HL-60 (cell line): ENCODE results near the gene IL17A.

Experiments
- DNase-seq, 2 experiments: peaks; one replicate each; pipeline ENCODE4 v3.0.0-alpha.2; 2010 to 2020; ENCODE audit warnings: low read depth in 1 of 2, low spot score in 1 of 2
- H3K27ac ChIP-seq: fragments of 250-450 bp; sonication (Bioruptor Pico); replicated peaks from 2 replicates; pipeline ENCODE4 v1.5.1; 2020; ENCODE audit warnings: mild to moderate bottlenecking, moderate library complexity
- H3K27me3 ChIP-seq: fragments of 250-450 bp; sonication (Bioruptor Pico); 2 replicates; pipeline ENCODE4 v1.5.1; 2021; ENCODE audit warnings: mild to moderate bottlenecking, moderate library complexity; ENCODE audit not compliant: insufficient read depth, poor library complexity, severe bottlenecking
- H3K4me3 ChIP-seq: replicated peaks from 2 replicates; pipeline ENCODE4 v1.5.1; 2011; ENCODE audit warnings: mild to moderate bottlenecking, control low read depth, low read length; ENCODE audit not compliant: insufficient read depth
- GABPA ChIP-seq: IDR thresholded peaks from 2 replicates; pipeline ENCODE4 v1.6.1; 2012; ENCODE audit warnings: low read depth
- POLR2AphosphoS5 ChIP-seq: IDR thresholded peaks from 2 replicates; pipeline ENCODE4 v1.6.1; 2012; ENCODE audit warnings: low read depth
- SPI1 ChIP-seq: IDR thresholded peaks from 2 replicates; pipeline ENCODE4 v1.6.1; 2012; ENCODE audit warnings: low read depth, mild to moderate bottlenecking, borderline replicate concordance
- TF ChIP-seq, protein P1 (sequence below): IDR thresholded peaks from one replicate; pipeline ENCODE4 v1.5.1; 2011; ENCODE audit warnings: low read length, control low read depth, inconsistent platforms; ENCODE audit not compliant: insufficient read depth
- TF ChIP-seq, protein P2 (sequence below): IDR thresholded peaks from 2 replicates; pipeline ENCODE4 v1.6.1; 2012; ENCODE audit warnings: low read depth; ENCODE audit not compliant: insufficient replicate concordance

Gene IL17A

DNA sequence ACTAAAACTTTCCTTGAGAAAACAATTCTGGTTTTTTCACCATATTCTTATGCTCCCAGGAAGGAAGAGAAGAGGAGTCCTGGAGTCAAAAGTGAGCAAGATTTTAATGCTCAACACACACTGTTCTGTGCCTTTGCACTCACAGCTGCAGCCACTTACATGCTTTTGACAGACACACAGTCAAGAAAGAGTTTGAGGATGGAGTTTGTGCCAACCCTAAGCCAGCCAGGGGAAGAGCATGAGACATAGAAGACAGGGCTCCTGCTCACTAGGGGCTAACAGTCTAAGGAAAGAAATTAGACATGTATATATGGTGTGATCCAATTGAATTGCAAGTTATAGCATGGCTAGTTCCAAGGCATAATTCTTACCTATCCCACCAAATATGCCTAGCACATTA is 37.1 kb upstream of the IL17A start:
- H3K27me3 ChIP-seq, result peaks cover 3% of the 10 kb centered on the region
- no peak for DNase-seq
- H3K27ac ChIP-seq, result no peak overlapping the region
- no peak overlapping the region for H3K4me3 ChIP-seq
- TF ChIP-seq, protein P1, sequence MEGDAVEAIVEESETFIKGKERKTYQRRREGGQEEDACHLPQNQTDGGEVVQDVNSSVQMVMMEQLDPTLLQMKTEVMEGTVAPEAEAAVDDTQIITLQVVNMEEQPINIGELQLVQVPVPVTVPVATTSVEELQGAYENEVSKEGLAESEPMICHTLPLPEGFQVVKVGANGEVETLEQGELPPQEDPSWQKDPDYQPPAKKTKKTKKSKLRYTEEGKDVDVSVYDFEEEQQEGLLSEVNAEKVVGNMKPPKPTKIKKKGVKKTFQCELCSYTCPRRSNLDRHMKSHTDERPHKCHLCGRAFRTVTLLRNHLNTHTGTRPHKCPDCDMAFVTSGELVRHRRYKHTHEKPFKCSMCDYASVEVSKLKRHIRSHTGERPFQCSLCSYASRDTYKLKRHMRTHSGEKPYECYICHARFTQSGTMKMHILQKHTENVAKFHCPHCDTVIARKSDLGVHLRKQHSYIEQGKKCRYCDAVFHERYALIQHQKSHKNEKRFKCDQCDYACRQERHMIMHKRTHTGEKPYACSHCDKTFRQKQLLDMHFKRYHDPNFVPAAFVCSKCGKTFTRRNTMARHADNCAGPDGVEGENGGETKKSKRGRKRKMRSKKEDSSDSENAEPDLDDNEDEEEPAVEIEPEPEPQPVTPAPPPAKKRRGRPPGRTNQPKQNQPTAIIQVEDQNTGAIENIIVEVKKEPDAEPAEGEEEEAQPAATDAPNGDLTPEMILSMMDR, result no peak
- TF ChIP-seq, protein P2, sequence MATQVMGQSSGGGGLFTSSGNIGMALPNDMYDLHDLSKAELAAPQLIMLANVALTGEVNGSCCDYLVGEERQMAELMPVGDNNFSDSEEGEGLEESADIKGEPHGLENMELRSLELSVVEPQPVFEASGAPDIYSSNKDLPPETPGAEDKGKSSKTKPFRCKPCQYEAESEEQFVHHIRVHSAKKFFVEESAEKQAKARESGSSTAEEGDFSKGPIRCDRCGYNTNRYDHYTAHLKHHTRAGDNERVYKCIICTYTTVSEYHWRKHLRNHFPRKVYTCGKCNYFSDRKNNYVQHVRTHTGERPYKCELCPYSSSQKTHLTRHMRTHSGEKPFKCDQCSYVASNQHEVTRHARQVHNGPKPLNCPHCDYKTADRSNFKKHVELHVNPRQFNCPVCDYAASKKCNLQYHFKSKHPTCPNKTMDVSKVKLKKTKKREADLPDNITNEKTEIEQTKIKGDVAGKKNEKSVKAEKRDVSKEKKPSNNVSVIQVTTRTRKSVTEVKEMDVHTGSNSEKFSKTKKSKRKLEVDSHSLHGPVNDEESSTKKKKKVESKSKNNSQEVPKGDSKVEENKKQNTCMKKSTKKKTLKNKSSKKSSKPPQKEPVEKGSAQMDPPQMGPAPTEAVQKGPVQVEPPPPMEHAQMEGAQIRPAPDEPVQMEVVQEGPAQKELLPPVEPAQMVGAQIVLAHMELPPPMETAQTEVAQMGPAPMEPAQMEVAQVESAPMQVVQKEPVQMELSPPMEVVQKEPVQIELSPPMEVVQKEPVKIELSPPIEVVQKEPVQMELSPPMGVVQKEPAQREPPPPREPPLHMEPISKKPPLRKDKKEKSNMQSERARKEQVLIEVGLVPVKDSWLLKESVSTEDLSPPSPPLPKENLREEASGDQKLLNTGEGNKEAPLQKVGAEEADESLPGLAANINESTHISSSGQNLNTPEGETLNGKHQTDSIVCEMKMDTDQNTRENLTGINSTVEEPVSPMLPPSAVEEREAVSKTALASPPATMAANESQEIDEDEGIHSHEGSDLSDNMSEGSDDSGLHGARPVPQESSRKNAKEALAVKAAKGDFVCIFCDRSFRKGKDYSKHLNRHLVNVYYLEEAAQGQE, result no peak
- no peak for TF ChIP-seq GABPA
- no peak for TF ChIP-seq POLR2AphosphoS5
- no peak for TF ChIP-seq SPI1

- H3K27me3 ChIP-seq, result peaks cover 3% of the 10 kb centered on the region
- no peak overlapping the region for H3K4me3 ChIP-seq
- H3K27ac ChIP-seq, result no peak overlapping the region
- DNase-seq, result no peak
- TF ChIP-seq, protein P1, result no peak
- TF ChIP-seq, protein P2, result no peak
- no peak for TF ChIP-seq SPI1
These were observed 36.2 kb upstream of the IL17A start for GRCh38 chr6:52149949-52150348.

DNA sequence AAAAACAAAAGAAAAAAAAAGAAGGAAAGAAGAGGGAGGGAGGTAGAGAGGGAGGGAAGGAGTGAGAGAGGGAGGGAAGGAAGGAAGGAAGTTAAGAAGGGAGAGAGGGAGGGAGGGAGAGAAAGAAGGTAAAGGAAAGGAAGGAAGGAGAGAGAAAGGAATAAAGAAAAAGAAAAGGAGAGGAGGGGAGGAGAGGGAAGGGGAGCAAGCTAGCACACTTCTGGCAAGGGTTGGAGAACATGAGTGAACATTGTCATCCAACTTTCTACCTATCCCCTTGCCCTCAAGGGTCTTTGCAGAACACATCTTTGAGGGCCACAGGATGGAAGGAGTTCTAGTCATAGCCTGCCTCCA is 34.1 kb upstream of the IL17A start:
- no peak overlapping the region for H3K4me3 ChIP-seq
- TF ChIP-seq, protein P1, result no peak
- TF ChIP-seq GABPA (no peak), POLR2AphosphoS5 (no peak), SPI1 (no peak)
- TF ChIP-seq, protein P2, result no peak
- peaks cover 11% of the 10 kb centered on the region for H3K27me3 ChIP-seq
- no peak overlapping the region for H3K27ac ChIP-seq
- no peak for DNase-seq
